ENCODE measurements around the gene SEC14L5. TPM values are rescaled to one million over a fixed set of nuclear protein-coding genes. Genes with fewer than 3 reads are reported as not detected.

Gene SEC14L5
- total RNA-seq, 1 donor from 2014 or later = 0.41 TPM

DNA sequence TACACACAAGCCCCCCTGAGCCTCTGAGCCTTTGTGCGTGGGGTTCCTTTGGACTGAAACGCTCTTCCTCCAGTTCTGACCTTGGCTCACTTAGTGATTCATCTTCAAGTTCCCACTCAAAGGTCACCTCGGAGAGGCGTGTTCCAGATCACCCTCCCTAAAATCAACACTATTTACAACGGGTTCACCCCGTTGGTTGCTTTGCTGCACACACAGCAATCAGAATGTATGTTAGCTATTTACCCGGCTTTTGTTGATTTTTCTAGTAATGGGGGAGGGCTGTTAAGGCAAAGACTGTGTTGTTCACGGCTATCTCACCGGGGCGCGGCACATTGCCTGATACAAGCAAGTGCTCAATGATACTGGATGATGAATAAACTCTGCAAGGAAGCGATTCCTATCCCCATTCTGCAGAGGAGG is 74.6 kb downstream of the SEC14L5 start:
- Histone ChIP-seq H3K27me3 (peaks cover 7% of the 10 kb centered on the region), H3K4me2 (peak overlapping the region; percentile 97), H3K9me3 (ENCODE audit: low read depth) (no peaks in the 10 kb centered on the region), H3K4me3 (peak overlapping the region; percentile 97), H2AFZ (replicated peaks) (peak overlapping the region; percentile 99), H3K36me3 (no peaks in the 10 kb centered on the region), H3K27ac (no peak overlapping the region), H3K9ac (peak overlapping the region; percentile 58), H3K4me1 (peaks cover 6% of the 10 kb centered on the region), H3K79me2 (ENCODE audit: low read depth) (no peaks in the 10 kb centered on the region), H3F3A (ENCODE audit: low read depth) (peaks cover 11% of the 10 kb centered on the region), H4K20me1 (ENCODE audit: low read depth) (no peaks in the 10 kb centered on the region)
- H3K36me3 Mint-ChIP-seq = no peaks in the 10 kb centered on the region
- peaks cover 6% of the 10 kb centered on the region for H3K27me3 Mint-ChIP-seq (ENCODE audit: insufficient read depth, low read depth)
- H3K9me3 Mint-ChIP-seq = no peaks in the 10 kb centered on the region
- H3K27ac Mint-ChIP-seq = no peak overlapping the region
- peak overlapping the region; percentile 84 for H3K4me3 Mint-ChIP-seq
- no peak for TF ChIP-seq EZH2 (IDR thresholded peaks at IDR 0.05)
- TF ChIP-seq, protein P1, sequence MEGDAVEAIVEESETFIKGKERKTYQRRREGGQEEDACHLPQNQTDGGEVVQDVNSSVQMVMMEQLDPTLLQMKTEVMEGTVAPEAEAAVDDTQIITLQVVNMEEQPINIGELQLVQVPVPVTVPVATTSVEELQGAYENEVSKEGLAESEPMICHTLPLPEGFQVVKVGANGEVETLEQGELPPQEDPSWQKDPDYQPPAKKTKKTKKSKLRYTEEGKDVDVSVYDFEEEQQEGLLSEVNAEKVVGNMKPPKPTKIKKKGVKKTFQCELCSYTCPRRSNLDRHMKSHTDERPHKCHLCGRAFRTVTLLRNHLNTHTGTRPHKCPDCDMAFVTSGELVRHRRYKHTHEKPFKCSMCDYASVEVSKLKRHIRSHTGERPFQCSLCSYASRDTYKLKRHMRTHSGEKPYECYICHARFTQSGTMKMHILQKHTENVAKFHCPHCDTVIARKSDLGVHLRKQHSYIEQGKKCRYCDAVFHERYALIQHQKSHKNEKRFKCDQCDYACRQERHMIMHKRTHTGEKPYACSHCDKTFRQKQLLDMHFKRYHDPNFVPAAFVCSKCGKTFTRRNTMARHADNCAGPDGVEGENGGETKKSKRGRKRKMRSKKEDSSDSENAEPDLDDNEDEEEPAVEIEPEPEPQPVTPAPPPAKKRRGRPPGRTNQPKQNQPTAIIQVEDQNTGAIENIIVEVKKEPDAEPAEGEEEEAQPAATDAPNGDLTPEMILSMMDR (IDR thresholded peaks at IDR 0.05) = no peak
- TF ChIP-seq EZH2phosphoT487 (IDR thresholded peaks at IDR 0.05) = no peak
- peaks cover 21% of the 10 kb centered on the region for H3K4me1 Mint-ChIP-seq
- DNase-seq (ENCODE audit: low spot score) = no peak

DNA sequence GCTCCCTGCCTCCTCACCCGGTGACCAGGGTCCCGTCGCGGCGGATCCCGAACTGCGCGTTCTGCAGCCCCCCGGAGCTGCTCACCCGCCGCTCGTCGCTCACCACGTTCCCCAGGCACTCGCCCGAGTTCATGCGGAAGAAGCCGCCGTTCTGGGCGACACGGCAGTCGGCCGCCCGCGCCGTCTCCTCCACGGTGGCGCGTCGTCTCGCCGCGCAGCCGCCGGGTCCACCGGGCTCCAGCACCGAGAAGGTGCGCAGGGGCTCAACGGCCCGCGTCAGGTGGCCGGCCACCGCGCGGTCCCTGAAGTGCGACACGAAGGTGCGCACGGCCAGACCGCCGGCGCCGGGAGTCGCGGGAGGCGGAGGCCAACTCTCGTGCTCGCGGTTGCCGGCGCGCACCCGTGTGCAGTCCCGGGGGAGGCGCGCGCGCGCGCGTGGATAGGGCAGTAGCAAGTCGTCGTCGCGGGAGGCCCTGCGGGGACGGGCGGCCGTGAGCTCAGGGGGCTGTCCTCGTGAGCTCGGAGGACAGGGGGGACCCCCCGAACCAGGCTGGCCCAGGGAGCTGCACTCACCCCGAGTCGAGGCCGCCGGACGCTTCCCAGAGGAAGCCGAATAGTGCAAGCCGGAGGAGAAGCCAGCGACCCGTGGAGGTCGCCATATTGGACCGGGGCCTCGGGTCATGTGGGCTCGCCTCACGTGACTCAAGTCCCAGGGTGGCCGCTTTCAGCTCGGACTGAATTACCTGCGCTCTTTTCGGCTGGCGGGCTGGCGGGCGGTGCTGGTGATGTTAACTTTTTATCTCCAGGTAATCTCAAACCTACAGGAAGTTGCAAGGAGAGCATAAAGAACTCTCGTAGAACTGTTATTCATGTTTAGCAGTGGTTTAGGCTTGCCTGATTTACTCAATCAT is 75.4 kb downstream of the SEC14L5 start, which contains the start of gene NAGPA:
Gene NAGPA, minus strand, starts transcription at position 680 of the 911 bp plus-strand sequence. Its CDS starts 21 bp downstream, at position 659.
- H3K27me3 ChIP-seq = peaks cover 7% of the 10 kb centered on the region
- no peaks in the 10 kb centered on the region for H3K79me2 ChIP-seq (ENCODE audit: low read depth)
- Mint-ChIP-seq H3K9me3 (no peaks in the 10 kb centered on the region), H3K4me1 (peaks cover 21% of the 10 kb centered on the region), H3K36me3 (no peaks in the 10 kb centered on the region), H3K27me3 (ENCODE audit: insufficient read depth, low read depth) (peaks cover 6% of the 10 kb centered on the region), H3K27ac (peak within 1 kb of the TSS; percentile 14), H3K4me3 (peak within 1 kb of the TSS; percentile 91)
- no peak within 1 kb of the TSS for H3K27ac ChIP-seq
- H3K9me3 ChIP-seq (ENCODE audit: low read depth) = no peaks in the 10 kb centered on the region
- no peaks in the 10 kb centered on the region for H4K20me1 ChIP-seq (ENCODE audit: low read depth)
- peak; percentile 95 for DNase-seq (ENCODE audit: low spot score)
- H3F3A ChIP-seq (ENCODE audit: low read depth) = peaks cover 11% of the 10 kb centered on the region
- H3K4me1 ChIP-seq = peaks cover 6% of the 10 kb centered on the region
- no peaks in the 10 kb centered on the region for H3K36me3 ChIP-seq
- peak within 1 kb of the TSS; percentile 97 for H3K4me2 ChIP-seq
- H2AFZ ChIP-seq (replicated peaks) = peak within 1 kb of the TSS; percentile 99
- no peak for TF ChIP-seq EZH2phosphoT487 (IDR thresholded peaks at IDR 0.05)
- peak; percentile 23 for TF ChIP-seq EZH2 (IDR thresholded peaks at IDR 0.05)
- peak within 1 kb of the TSS; percentile 58 for H3K9ac ChIP-seq
- H3K4me3 ChIP-seq = peak within 1 kb of the TSS; percentile 97

DNA sequence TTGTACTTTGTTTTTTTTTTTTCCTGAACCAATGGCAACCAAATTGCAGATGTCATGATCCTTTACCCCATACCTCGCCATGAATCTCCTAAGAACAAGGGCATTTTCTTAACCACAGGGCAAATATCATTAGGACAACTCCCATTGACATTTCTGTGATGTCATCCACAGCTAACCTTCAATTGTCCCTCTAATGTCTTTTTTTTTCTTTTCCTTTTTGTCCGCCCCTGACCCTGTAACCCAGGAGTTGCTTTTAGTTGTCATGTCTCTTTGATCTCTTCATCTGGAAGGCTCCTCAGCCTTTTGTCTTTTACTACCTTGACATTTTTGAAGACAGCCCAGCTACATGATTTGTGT is 76.0 kb downstream of the SEC14L5 start:
- Histone ChIP-seq H3K4me2 (peak overlapping the region; percentile 97), H3F3A (ENCODE audit: low read depth) (peaks cover 11% of the 10 kb centered on the region), H3K79me2 (ENCODE audit: low read depth) (no peaks in the 10 kb centered on the region), H3K9me3 (ENCODE audit: low read depth) (no peaks in the 10 kb centered on the region), H3K27me3 (peaks cover 7% of the 10 kb centered on the region), H4K20me1 (ENCODE audit: low read depth) (no peaks in the 10 kb centered on the region), H3K27ac (no peak overlapping the region), H2AFZ (replicated peaks) (peak overlapping the region; percentile 99), H3K9ac (peak overlapping the region; percentile 58), H3K36me3 (no peaks in the 10 kb centered on the region), H3K4me3 (peak overlapping the region; percentile 97), H3K4me1 (peaks cover 6% of the 10 kb centered on the region)
- Mint-ChIP-seq H3K9me3 (no peaks in the 10 kb centered on the region), H3K27ac (peak overlapping the region; percentile 14), H3K4me1 (peaks cover 21% of the 10 kb centered on the region), H3K27me3 (ENCODE audit: insufficient read depth, low read depth) (peaks cover 3% of the 10 kb centered on the region), H3K4me3 (peak overlapping the region; percentile 91), H3K36me3 (no peaks in the 10 kb centered on the region)
- DNase-seq (ENCODE audit: low spot score) = no peak
- TF ChIP-seq, protein P1 (IDR thresholded peaks at IDR 0.05) = no peak
- TF ChIP-seq EZH2phosphoT487 (IDR thresholded peaks at IDR 0.05) (no peak), EZH2 (IDR thresholded peaks at IDR 0.05) (no peak)

DNA sequence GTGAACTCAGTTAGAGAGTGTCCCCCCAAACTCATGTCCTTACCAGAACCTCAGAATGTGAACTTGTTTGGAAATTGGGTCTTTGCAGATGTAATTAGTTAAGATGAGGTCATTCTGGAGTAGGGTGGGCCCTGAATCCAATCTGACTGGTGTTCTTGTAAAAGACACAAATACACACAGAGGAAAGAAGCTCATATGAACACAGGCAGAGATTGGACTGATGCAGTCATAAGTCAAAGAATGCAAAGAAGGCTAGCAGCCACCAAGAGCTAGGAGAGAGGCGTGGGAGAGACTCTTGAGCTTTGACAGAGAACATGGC is 77.7 kb downstream of the SEC14L5 start:
- Histone ChIP-seq H3K4me2 (no peak overlapping the region), H3K36me3 (no peaks in the 10 kb centered on the region), H3K79me2 (ENCODE audit: low read depth) (no peaks in the 10 kb centered on the region), H3K4me1 (peaks cover 6% of the 10 kb centered on the region), H3K4me3 (no peak overlapping the region), H3K9me3 (ENCODE audit: low read depth) (no peaks in the 10 kb centered on the region), H3K9ac (no peak overlapping the region), H3K27me3 (peaks cover 7% of the 10 kb centered on the region), H4K20me1 (ENCODE audit: low read depth) (no peaks in the 10 kb centered on the region), H2AFZ (replicated peaks) (no peak overlapping the region), H3K27ac (no peak overlapping the region), H3F3A (ENCODE audit: low read depth) (peaks cover 11% of the 10 kb centered on the region)
- H3K36me3 Mint-ChIP-seq = no peaks in the 10 kb centered on the region
- no peak overlapping the region for H3K27ac Mint-ChIP-seq
- H3K4me3 Mint-ChIP-seq = no peak overlapping the region
- no peaks in the 10 kb centered on the region for H3K9me3 Mint-ChIP-seq
- peaks cover 6% of the 10 kb centered on the region for H3K27me3 Mint-ChIP-seq (ENCODE audit: insufficient read depth, low read depth)
- DNase-seq (ENCODE audit: low spot score) = no peak
- peaks cover 21% of the 10 kb centered on the region for H3K4me1 Mint-ChIP-seq
- TF ChIP-seq EZH2 (IDR thresholded peaks at IDR 0.05) (no peak), EZH2phosphoT487 (IDR thresholded peaks at IDR 0.05) (no peak)
- TF ChIP-seq, protein P1 (IDR thresholded peaks at IDR 0.05) = no peak

All from neural progenitor cell (in vitro differentiated cells).